ENCODE measurements around the gene TDRD6.

GRCh38 chr6:46684771-46685170 lies 2.9 kb upstream of the TDRD6 start:
- TF ChIP-seq CTCF (IDR thresholded peaks at IDR 0.05) (no peak), SIN3A (IDR thresholded peaks at IDR 0.05; ENCODE audit: borderline replicate concordance, insufficient read depth, low read depth, low read length) (no peak), POLR2AphosphoS5 (IDR thresholded peaks at IDR 0.05; ENCODE audit: low read depth, low read length) (no peak), TCF7L2 (IDR thresholded peaks at IDR 0.05; ENCODE audit: low read depth, low read length) (no peak)

Data from Panc1 (cell line).